Neuronal stem cell (in vitro differentiated cells): ENCODE data around the gene NOP53.
"Not testable (repeated sequence)": the region's sequence is repeated elsewhere in the genome, so short reads cannot be mapped to it uniquely, and the experiment has no call there.

ENCODE experiments used
- DNase-seq: peaks from one replicate; pipeline ENCODE4 v3.0.0-alpha.2; 2013; ENCODE audit warnings: low spot score
- H2AFZ ChIP-seq: one replicate; pipeline ENCODE4 v1.6.1; 2013; ENCODE audit warnings: mild to moderate bottlenecking, low read length, inconsistent platforms
- H2AK5ac ChIP-seq: 2 replicates; pipeline ENCODE4 v1.6.1; 2013; ENCODE audit warnings: low read depth, mild to moderate bottlenecking, inconsistent platforms, low read length, moderate library complexity, mixed read lengths
- H2BK120ac ChIP-seq: 2 replicates; pipeline ENCODE4 v1.6.1; 2013; ENCODE audit warnings: low read depth, mild to moderate bottlenecking, inconsistent platforms, low read length, moderate library complexity, mixed read lengths
- H2BK12ac ChIP-seq: one replicate; pipeline ENCODE4 v1.6.1; 2013; ENCODE audit warnings: low read length, inconsistent platforms
- H2BK15ac ChIP-seq: 2 replicates; pipeline ENCODE4 v1.6.1; 2013; ENCODE audit warnings: mild to moderate bottlenecking, low read length, inconsistent platforms, mixed read lengths
- H2BK5ac ChIP-seq: one replicate; pipeline ENCODE4 v1.6.1; 2013; ENCODE audit warnings: inconsistent platforms, mild to moderate bottlenecking, low read length, moderate library complexity
- H3K14ac ChIP-seq: one replicate; pipeline ENCODE4 v1.6.1; 2013; ENCODE audit warnings: low read length, inconsistent platforms
- H3K18ac ChIP-seq: 2 replicates; pipeline ENCODE4 v1.6.1; 2013; ENCODE audit warnings: low read length, inconsistent platforms
- H3K23ac ChIP-seq: 2 replicates; pipeline ENCODE4 v1.6.1; 2013; ENCODE audit warnings: low read depth, mild to moderate bottlenecking, mixed read lengths, low read length, inconsistent platforms; ENCODE audit not compliant: poor library complexity
- H3K27ac ChIP-seq: replicated peaks from 3 replicates; pipeline ENCODE4 v1.5.1; 2013; ENCODE audit warnings: low read length, inconsistent platforms
- H3K27me3 ChIP-seq, 3 experiments: 2 replicates each; pipeline ENCODE4 v1.6.1; 2013; ENCODE audit warnings: low read length in 3 of 3, mild to moderate bottlenecking in 2 of 3, inconsistent platforms in 1 of 3, low read depth in 1 of 3, mixed read lengths in 1 of 3, moderate library complexity in 1 of 3; ENCODE audit not compliant: control insufficient read depth in 3 of 3, insufficient read depth in 3 of 3
- H3K36me3 ChIP-seq, 2 donors: replicated peaks in 1 of 2; 2 replicates each; pipeline ENCODE4 v1.6.1; 2013; ENCODE audit warnings: low read length in 2 of 2; ENCODE audit not compliant: control insufficient read depth in 2 of 2, insufficient read depth in 2 of 2
- H3K4ac ChIP-seq: 2 replicates; pipeline ENCODE4 v1.6.1; 2013; ENCODE audit warnings: inconsistent platforms, mild to moderate bottlenecking, low read length, moderate library complexity
- H3K4me1 ChIP-seq, 2 donors: 1 replicate in 1 of 2; 2 replicates in 1 of 2; pipeline ENCODE4 v1.6.1; 2013; ENCODE audit warnings: low read length in 2 of 2, low read depth in 1 of 2; ENCODE audit not compliant: control insufficient read depth in 2 of 2, insufficient read depth in 1 of 2
- H3K4me2 ChIP-seq: one replicate; pipeline ENCODE4 v1.6.1; 2013; ENCODE audit warnings: mild to moderate bottlenecking, low read length, inconsistent platforms; ENCODE audit not compliant: insufficient read depth, poor library complexity, severe bottlenecking
- H3K4me3 ChIP-seq, 2 donors: 2 replicates each; pipeline ENCODE4 v1.5.1; 2013; ENCODE audit warnings: low read length in 2 of 2, mild to moderate bottlenecking in 2 of 2, inconsistent platforms in 1 of 2, moderate library complexity in 1 of 2
- H3K79me1 ChIP-seq: one replicate; pipeline ENCODE4 v1.6.1; 2013; ENCODE audit warnings: low read depth, mild to moderate bottlenecking, inconsistent platforms, low read length, moderate library complexity
- H3K9ac ChIP-seq: one replicate; pipeline ENCODE4 v1.6.1; 2013; ENCODE audit warnings: mild to moderate bottlenecking, low read depth, low read length, inconsistent platforms; ENCODE audit not compliant: poor library complexity
- H3K9me3 ChIP-seq, 2 donors: replicated peaks in 1 of 2; 2 replicates each; pipeline versions ENCODE3 to v1.6.1; 2013; ENCODE audit warnings: low read length in 2 of 2, mild to moderate bottlenecking in 2 of 2, inconsistent platforms in 1 of 2, low read depth in 1 of 2, mixed read lengths in 1 of 2, moderate library complexity in 1 of 2; ENCODE audit not compliant: control insufficient read depth in 2 of 2, insufficient read depth in 1 of 2
- H4K8ac ChIP-seq: one replicate; pipeline ENCODE4 v1.6.1; 2013; ENCODE audit warnings: low read depth, mild to moderate bottlenecking, inconsistent platforms, low read length, moderate library complexity
- H4K91ac ChIP-seq: one replicate; pipeline ENCODE4 v1.6.1; 2013; ENCODE audit warnings: low read length, low read depth, mild to moderate bottlenecking, inconsistent platforms; ENCODE audit not compliant: poor library complexity
- WGBS, 2 donors: extraction: QIAGEN DNeasy Blood & Tissue Kit; methylation state at CpG; one replicate each; pipeline ENCODE4 v1.1.7; 2013; ENCODE audit warnings: missing lambda C conversion rate in 2 of 2, mixed read lengths in 1 of 2; ENCODE audit not compliant: insufficient read length in 2 of 2, insufficient replicate concordance in 1 of 2; ENCODE audit errors: extremely low coverage in 2 of 2; 5-methylcytosine and 5-hydroxymethylcytosine counted together

NOP53 gene

GRCh38 chr19:47723581-47723940 is 21.8 kb upstream of the NOP53 start:
- H3K27ac ChIP-seq = no peak overlapping the region
- no peak overlapping the region for H2AK5ac ChIP-seq

DNA sequence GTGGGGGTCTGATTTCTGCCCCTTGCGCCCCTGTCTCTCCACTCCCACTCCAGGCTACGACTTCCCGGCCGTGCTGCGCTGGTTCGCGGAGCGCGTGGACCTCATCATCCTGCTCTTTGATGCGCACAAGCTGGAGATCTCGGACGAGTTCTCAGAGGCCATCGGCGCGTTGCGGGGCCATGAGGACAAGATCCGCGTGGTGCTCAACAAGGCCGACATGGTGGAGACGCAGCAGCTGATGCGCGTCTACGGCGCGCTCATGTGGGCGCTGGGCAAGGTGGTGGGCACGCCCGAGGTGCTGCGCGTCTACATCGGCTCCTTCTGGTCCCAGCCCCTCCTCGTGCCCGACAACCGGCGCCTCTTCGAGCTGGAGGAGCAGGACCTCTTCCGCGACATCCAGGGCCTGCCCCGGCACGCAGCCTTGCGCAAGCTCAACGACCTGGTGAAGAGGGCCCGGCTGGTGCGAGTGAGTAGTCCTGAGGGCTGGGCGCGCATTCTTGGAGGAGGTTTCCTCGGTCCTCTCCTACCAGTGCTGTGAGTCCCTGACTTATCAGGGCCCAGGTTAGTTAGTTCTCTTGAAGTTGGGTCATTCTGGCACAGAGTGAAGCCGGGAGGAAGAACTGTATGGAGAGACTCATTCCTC is 19.5 kb upstream of the NOP53 start:
- Histone ChIP-seq H2BK12ac (no peak overlapping the region), H3K4ac (peak overlapping the region; percentile 53), H3K9ac (no peak overlapping the region), H3K4me3 (no peak overlapping the region), H3K79me1 (peaks cover 4% of the 10 kb centered on the region), H4K8ac (no peak overlapping the region), H3K4me2 (no peak overlapping the region), H2BK120ac (no peak overlapping the region), H3K14ac (peak overlapping the region; percentile 56), H4K91ac (peak overlapping the region; percentile 53), H2AK5ac (peak overlapping the region; percentile 81), H3K23ac (peak overlapping the region; percentile 65), H2AFZ (no peak overlapping the region), H3K9me3 (peaks cover 0 to 3% of the 10 kb centered on the region in 2 donors), H3K27ac (no peak overlapping the region), H2BK5ac (no peak overlapping the region), H3K18ac (peak overlapping the region; percentile 57), H3K4me1 (peaks cover 2 to 7% of the 10 kb centered on the region in 2 donors), H2BK15ac (no peak overlapping the region), H3K27me3 (peaks cover 0 to 3% (median 0%) of the 10 kb centered on the region in 3 experiments), H3K36me3 (peaks cover 0 to 2% of the 10 kb centered on the region in 2 donors)
- DNase-seq = no peak
- no CpG with 5 or more reads among the region's 48 CpGs for WGBS, 2 donors

More at GRCh38 chr19:47723581-47723940, 21.8 kb upstream of the NOP53 start:
- Histone ChIP-seq H3K9me3 (peaks cover 0 to 2% of the 10 kb centered on the region in 2 donors), H3K4me2 (no peak overlapping the region), H2AFZ (peak overlapping the region; percentile 53), H3K4me3 (no peak overlapping the region), H3K4me1 (peaks cover 5 to 13% of the 10 kb centered on the region in 2 donors), H3K23ac (no peak overlapping the region), H2BK5ac (no peak overlapping the region), H2BK15ac (no peak overlapping the region), H3K14ac (no peak overlapping the region), H3K79me1 (no peaks in the 10 kb centered on the region), H3K4ac (no peak overlapping the region), H4K91ac (no peak overlapping the region), H2BK120ac (no peak overlapping the region), H3K18ac (no peak overlapping the region), H3K27me3 (no peaks in the 10 kb centered on the region), H3K36me3 (no peaks in the 10 kb centered on the region), H2BK12ac (no peak overlapping the region), H4K8ac (no peak overlapping the region), H3K9ac (no peak overlapping the region)
- WGBS, 2 donors = no CpG with 5 or more reads among the region's 7 CpGs
- no peak for DNase-seq

- H4K91ac ChIP-seq = no peak overlapping the region
- no peak overlapping the region for H2BK12ac ChIP-seq
- no peak overlapping the region for H2AK5ac ChIP-seq
- no peak overlapping the region for H3K4me3 ChIP-seq
- H3K79me1 ChIP-seq = peaks cover 4% of the 10 kb centered on the region
- H3K23ac ChIP-seq = no peak overlapping the region
- no peak overlapping the region for H3K18ac ChIP-seq
- no peak overlapping the region for H3K14ac ChIP-seq
- no peak overlapping the region for H2BK120ac ChIP-seq
- H3K9ac ChIP-seq = no peak overlapping the region
- H2AFZ ChIP-seq = no peak overlapping the region
- H3K4me1 ChIP-seq = peaks cover 2 to 7% of the 10 kb centered on the region in 2 donors
- peaks cover 0 to 3% (median 0%) of the 10 kb centered on the region in 3 experiments for H3K27me3 ChIP-seq
- H3K4me2 ChIP-seq = no peak overlapping the region
- no peak overlapping the region for H2BK15ac ChIP-seq
- H2BK5ac ChIP-seq = no peak overlapping the region
- no CpG with 5 or more reads among the region's 4 CpGs for WGBS, 2 donors
- peaks cover 0 to 2% of the 10 kb centered on the region in 2 donors for H3K36me3 ChIP-seq
- DNase-seq = no peak
- H3K4ac ChIP-seq = no peak overlapping the region
- no peak overlapping the region for H3K27ac ChIP-seq
- no peak overlapping the region for H4K8ac ChIP-seq
- peaks cover 0 to 3% of the 10 kb centered on the region in 2 donors for H3K9me3 ChIP-seq
Measured at GRCh38 chr19:47726467-47726866, 18.9 kb upstream of the NOP53 start.

- H2AFZ ChIP-seq, H4K8ac ChIP-seq, H3K14ac ChIP-seq, H3K27ac ChIP-seq, H3K36me3 ChIP-seq, H2BK120ac ChIP-seq, H3K4me1 ChIP-seq, H3K23ac ChIP-seq, H2AK5ac ChIP-seq, H4K91ac ChIP-seq, H2BK5ac ChIP-seq, H3K79me1 ChIP-seq, H3K27me3 ChIP-seq, H3K9ac ChIP-seq, H2BK15ac ChIP-seq, H3K9me3 ChIP-seq, H3K18ac ChIP-seq, H2BK12ac ChIP-seq, H3K4me2 ChIP-seq, H3K4me3 ChIP-seq, DNase-seq, H3K4ac ChIP-seq: not testable (repeated sequence)
- no CpG with 5 or more reads among the region's 4 CpGs for WGBS, 2 donors
Measured at GRCh38 chr19:47728295-47728694, 17.1 kb upstream of the NOP53 start.
